Esophagus squamous epithelium (tissue), 5 donors: ENCODE data around the gene BRDT. TPM values are rescaled to one million over a fixed set of nuclear protein-coding genes. Genes with fewer than 3 reads are reported as not detected.
"Not testable (repeated sequence)": the region's sequence is repeated elsewhere in the genome, so short reads cannot be mapped to it uniquely, and the experiment has no call there.

ENCODE experiments used
- DNase-seq: peaks from one replicate; lab custom pipeline; 2025; lab: John Stamatoyannopoulos, UW
- H3K27ac ChIP-seq, 4 donors: fragments of 200-600 bp; sonication (generic); one replicate each; pipeline ENCODE4 v1.5.1; 2016 to 2019; ENCODE audit warnings: mild to moderate bottlenecking in 1 of 4
- H3K27me3 ChIP-seq, 4 donors: fragments of 200-600 bp; sonication (generic); 1 replicate in 3 of 4; 2 replicates in 1 of 4; pipeline versions ENCODE4 v1.5.1 to v1.6.0; 2017 to 2021; ENCODE audit warnings: antibody characterized with exemption in 1 of 4
- H3K36me3 ChIP-seq, 3 donors: fragments of 200-600 bp; sonication (generic); one replicate each; pipeline ENCODE4 v1.5.1; 2016 to 2019
- H3K4me1 ChIP-seq, 3 donors: fragments of 200-600 bp; sonication (generic); one replicate each; pipeline ENCODE4 v1.5.1; 2017 to 2019
- H3K4me3 ChIP-seq, 4 donors: fragments of 200-600 bp; sonication (generic); 1 replicate in 3 of 4; 2 replicates in 1 of 4; pipeline ENCODE4 v1.5.1; 2016 to 2019; ENCODE audit warnings: mild to moderate bottlenecking in 2 of 4, moderate library complexity in 1 of 4
- H3K9me3 ChIP-seq, 3 donors: fragments of 200-600 bp; sonication (generic); one replicate each; pipeline ENCODE4 v1.5.1; 2016 to 2019
- POLR2A ChIP-seq, 4 donors: fragments of 450-650 bp; IDR thresholded peaks; one replicate each; pipeline ENCODE4 v1.6.1; 2017; ENCODE audit warnings: antibody characterized with exemption in 4 of 4, mild to moderate bottlenecking in 4 of 4, moderate library complexity in 3 of 4
- WGBS, 2 donors: methylation state at CpG; one replicate each; pipeline ENCODE4 v1.1.5; 2018; 5-methylcytosine and 5-hydroxymethylcytosine counted together
- intact Hi-C: fragments of 100-400 bp; cut with DNase I; formaldehyde crosslinking; loops from one replicate; pipeline ENCODE4 v1.15.0; 2022
- total RNA-seq, 4 donors: library from RNA; depleted of rRNA; stranded (reverse); fragments of >200 nt; gene quantifications; one replicate each; pipeline ENCODE4 v1.1.0, GENCODE V29; 2016
- TF ChIP-seq, protein P1 (sequence below), 6 experiments: fragments of 450-650 bp in 4 of 6; fragments of 200-600 bp in 2 of 6; sonication (generic) in 2 of 6; IDR thresholded peaks; one replicate each; pipeline ENCODE4 v1.5.1; 2016 to 2019; ENCODE audit warnings: antibody characterized with exemption in 6 of 6, mild to moderate bottlenecking in 4 of 6, moderate library complexity in 4 of 6
- donor health status: DM: yes; HTN: yes; CAD: no.

Gene BRDT
- total RNA-seq, 4 donors from 2014 or later = not detected

DNA sequence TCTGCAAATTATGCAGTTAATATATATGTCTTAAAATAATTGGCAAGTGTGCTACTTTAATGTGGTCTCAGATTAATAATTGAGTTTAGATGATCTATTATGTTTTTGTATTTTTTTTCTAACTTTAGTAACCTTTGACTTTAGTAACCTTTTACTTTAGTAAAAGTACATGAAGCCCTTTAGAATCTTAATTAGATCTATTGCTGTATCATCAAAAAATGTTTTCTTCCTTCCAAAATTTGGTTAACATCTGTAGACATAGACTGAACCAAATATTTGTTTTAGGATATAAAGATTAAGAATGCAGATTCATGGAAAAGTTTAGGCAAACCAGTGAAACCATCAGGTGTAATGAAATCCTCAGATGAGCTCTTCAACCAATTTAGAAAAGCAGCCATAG, 54.9 kb downstream of the BRDT start:
- H3K27me3 ChIP-seq = no peaks in the 10 kb centered on the region
- no peaks in the 10 kb centered on the region for H3K36me3 ChIP-seq
- no peak overlapping the region for H3K27ac ChIP-seq
- DNase-seq = no peak
- TF ChIP-seq, protein P1, sequence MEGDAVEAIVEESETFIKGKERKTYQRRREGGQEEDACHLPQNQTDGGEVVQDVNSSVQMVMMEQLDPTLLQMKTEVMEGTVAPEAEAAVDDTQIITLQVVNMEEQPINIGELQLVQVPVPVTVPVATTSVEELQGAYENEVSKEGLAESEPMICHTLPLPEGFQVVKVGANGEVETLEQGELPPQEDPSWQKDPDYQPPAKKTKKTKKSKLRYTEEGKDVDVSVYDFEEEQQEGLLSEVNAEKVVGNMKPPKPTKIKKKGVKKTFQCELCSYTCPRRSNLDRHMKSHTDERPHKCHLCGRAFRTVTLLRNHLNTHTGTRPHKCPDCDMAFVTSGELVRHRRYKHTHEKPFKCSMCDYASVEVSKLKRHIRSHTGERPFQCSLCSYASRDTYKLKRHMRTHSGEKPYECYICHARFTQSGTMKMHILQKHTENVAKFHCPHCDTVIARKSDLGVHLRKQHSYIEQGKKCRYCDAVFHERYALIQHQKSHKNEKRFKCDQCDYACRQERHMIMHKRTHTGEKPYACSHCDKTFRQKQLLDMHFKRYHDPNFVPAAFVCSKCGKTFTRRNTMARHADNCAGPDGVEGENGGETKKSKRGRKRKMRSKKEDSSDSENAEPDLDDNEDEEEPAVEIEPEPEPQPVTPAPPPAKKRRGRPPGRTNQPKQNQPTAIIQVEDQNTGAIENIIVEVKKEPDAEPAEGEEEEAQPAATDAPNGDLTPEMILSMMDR (IDR thresholded peaks at IDR 0.05) = no peak
- TF ChIP-seq POLR2A (IDR thresholded peaks at IDR 0.05) = no peak
- no peaks in the 10 kb centered on the region for H3K9me3 ChIP-seq
- no peaks in the 10 kb centered on the region for H3K4me1 ChIP-seq
- intact Hi-C loops = no loop called here
- no peak overlapping the region for H3K4me3 ChIP-seq

DNA sequence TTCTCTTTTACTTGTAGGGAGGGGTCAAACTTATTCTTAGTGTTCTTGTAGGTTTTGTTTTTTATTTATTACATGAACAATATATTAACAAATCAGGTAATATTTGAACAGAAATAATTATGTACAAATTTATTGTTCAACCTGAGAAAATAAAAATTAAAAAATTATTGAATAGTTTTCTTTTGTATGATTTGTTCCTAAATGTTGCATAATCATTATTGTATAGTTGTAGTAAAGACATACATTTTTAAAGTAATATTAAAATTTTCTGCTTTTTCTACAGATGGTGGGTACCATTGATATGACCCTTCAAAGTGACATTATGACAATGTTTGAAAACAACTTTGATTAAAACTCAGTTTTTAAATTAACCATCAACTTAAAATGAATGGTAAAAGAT, 64.7 kb downstream of the BRDT start:
- Histone ChIP-seq H3K27ac (no peak overlapping the region), H3K4me3 (no peak overlapping the region), H3K9me3 (no peaks in the 10 kb centered on the region), H3K27me3 (no peaks in the 10 kb centered on the region), H3K36me3 (no peaks in the 10 kb centered on the region), H3K4me1 (no peaks in the 10 kb centered on the region)
- intact Hi-C loops = no loop called here
- no peak for DNase-seq
- no peak for TF ChIP-seq POLR2A (IDR thresholded peaks at IDR 0.05)
- TF ChIP-seq, protein P1 (IDR thresholded peaks at IDR 0.05) = no peak

DNA sequence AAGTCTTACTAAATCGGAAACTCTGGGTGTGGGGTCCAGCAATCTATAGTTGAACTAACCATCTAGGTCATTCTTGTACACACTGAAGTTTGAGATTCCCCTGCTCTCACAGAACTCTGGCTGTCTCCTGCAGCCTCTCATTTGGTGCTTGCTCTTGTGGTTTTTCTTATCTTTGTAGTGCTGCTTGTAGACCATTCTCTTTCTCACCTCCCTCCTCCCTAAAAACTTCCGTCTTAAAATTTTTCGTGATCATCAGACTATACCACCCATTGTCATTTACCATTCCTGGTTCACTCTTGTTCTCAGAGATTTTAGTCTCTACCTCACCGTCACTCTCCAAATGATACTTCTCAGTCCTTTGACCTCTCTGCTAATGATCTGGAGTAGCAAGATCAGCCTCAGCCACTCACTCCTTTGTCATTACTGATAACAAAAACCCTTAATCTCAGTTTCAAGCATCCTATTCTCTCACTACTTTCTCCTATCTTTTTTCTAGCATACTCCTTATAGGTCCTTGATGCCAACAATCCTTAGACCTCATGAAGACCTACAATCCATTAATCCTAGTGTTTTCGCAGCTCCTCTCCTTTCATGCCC, 67.6 kb downstream of the BRDT start:
- no peak overlapping the region for H3K4me3 ChIP-seq
- 76 to 79% methylated on average over 5 of the region's 5 CpGs for WGBS, 2 donors
- no peaks in the 10 kb centered on the region for H3K4me1 ChIP-seq
- no peak overlapping the region for H3K27ac ChIP-seq
- intact Hi-C loops = no loop called here
- H3K9me3 ChIP-seq = no peaks in the 10 kb centered on the region
- DNase-seq = no peak
- H3K36me3 ChIP-seq = no peaks in the 10 kb centered on the region
- no peak for TF ChIP-seq POLR2A (IDR thresholded peaks at IDR 0.05)
- TF ChIP-seq, protein P1 (IDR thresholded peaks at IDR 0.05) = no peak
- H3K27me3 ChIP-seq = peaks cover 0 to 3% (median 0%) of the 10 kb centered on the region in 4 donors

DNA sequence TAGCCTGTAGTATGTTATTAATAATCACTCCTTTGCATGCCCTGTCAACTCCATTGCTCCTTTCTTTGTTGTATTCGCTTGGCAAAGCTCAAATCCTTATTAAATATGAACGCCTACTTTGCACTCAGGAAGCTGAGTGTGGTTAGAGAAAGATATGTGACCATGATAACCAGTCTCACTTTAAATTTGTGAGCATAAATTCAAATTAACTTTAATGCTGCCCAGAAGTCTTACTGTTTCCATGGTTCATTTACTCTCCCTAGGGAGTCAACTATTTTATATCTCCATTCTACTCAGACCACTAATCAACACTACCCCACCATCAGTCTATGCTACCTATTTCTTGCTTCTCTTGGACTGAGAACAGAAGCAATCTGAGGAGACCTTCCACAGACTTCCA, 68.5 kb downstream of the BRDT start:
- no peak for TF ChIP-seq POLR2A (IDR thresholded peaks at IDR 0.05)
- TF ChIP-seq, protein P1 (IDR thresholded peaks at IDR 0.05) = no peak
- H3K9me3 ChIP-seq = no peaks in the 10 kb centered on the region
- no peaks in the 10 kb centered on the region for H3K4me1 ChIP-seq
- H3K27ac ChIP-seq = no peak overlapping the region
- no peaks in the 10 kb centered on the region for H3K36me3 ChIP-seq
- H3K4me3 ChIP-seq = no peak overlapping the region
- no peak for DNase-seq
- intact Hi-C loops = no loop called here
- peaks cover 0 to 3% (median 0%) of the 10 kb centered on the region in 4 donors for H3K27me3 ChIP-seq
- 29 to 51% methylated on average over 2 of the region's 2 CpGs for WGBS, 2 donors

DNA sequence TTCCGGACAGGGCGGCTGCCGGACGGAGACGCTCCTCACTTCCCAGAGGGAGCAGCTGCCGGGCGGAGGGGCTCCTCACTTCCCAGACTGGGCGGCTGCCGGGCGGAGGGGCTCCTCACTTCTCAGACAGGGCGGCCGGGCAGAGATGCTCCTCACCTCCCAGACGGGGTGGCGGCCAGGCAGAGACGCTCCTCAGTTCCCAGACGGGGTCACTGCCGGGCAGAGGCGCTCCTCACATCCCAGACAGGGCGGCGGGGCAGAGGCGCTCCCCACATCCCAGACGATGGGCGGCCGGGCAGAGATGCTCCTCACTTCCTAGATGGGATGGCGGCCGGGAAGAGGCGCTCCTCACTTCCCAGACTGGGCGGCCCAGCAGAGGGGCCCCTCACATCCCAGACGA, 76.8 kb downstream of the BRDT start:
- H3K36me3 ChIP-seq, DNase-seq, H3K27ac ChIP-seq, H3K4me3 ChIP-seq, intact Hi-C loops, H3K9me3 ChIP-seq: not testable (repeated sequence)
- no CpG with 5 or more reads among the region's 29 CpGs for WGBS, 2 donors
- peaks cover 0 to 20% (median 7%) of the 10 kb centered on the region in 3 donors for H3K4me1 ChIP-seq
- H3K27me3 ChIP-seq = peaks cover 0 to 30% (median 0%) of the 10 kb centered on the region in 4 donors

DNA sequence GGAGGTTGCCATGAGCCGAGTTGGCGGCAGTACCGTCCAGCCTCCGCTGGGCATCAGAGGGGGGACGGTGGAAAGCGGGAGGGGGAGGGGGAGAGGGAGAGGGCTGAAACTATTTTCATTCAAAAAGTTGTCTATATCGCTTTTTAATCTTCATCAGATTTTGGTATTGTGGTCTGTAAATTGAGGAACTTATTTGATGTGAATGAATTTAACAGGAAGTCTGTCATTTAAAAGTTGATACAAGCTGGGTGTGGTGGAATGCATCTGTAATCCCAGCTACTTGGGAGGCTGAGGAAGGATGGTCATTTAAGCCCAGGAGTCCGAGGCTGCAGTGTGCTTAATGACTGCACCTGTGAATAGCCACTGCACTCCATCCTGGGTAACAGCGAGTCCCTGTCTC, 77.6 kb downstream of the BRDT start:
- intact Hi-C loops = no loop called here
- no peak overlapping the region for H3K27ac ChIP-seq
- peaks cover 0 to 24% (median 7%) of the 10 kb centered on the region in 3 donors for H3K4me1 ChIP-seq
- H3K9me3 ChIP-seq = no peaks in the 10 kb centered on the region
- 86% methylated on average over 3 to 9 of the region's 9 CpGs for WGBS, 2 donors
- H3K27me3 ChIP-seq = peaks cover 0 to 31% (median 0%) of the 10 kb centered on the region in 4 donors
- no peak for DNase-seq
- H3K4me3 ChIP-seq = no peak overlapping the region
- no peaks in the 10 kb centered on the region for H3K36me3 ChIP-seq
- TF ChIP-seq, protein P1 (IDR thresholded peaks at IDR 0.05) = no peak
- no peak for TF ChIP-seq POLR2A (IDR thresholded peaks at IDR 0.05)
